ENCODE results near the gene P4HB. TPM values are rescaled to one million over a fixed set of nuclear protein-coding genes. Genes with fewer than 3 reads are reported as not detected.
A peak's percentile ranks its signal among the peaks of the same experiment; 100 is the strongest.

P4HB gene
- polyA plus RNA-seq, 3 donors from 2014 or later: 365 to 534 (median 475) TPM

- Mint-ChIP-seq H3K27ac (peak overlapping the region in 5 of 6 donors; percentile 18 to 63 (median 49)), H3K27me3 (ENCODE audit: low read depth in 3 of 3) (peaks cover 6 to 17% (median 6%) of the 10 kb centered on the region in 3 donors), H3K4me1 (peaks cover 22 to 24% of the 10 kb centered on the region in 2 donors), H3K4me3 (peak overlapping the region in 4 of 5 donors; percentile 15 to 66 (median 52)), H3K9me3 (no peaks in the 10 kb centered on the region), H3K36me3 (peaks cover 4 to 30% (median 14%) of the 10 kb centered on the region in 3 donors)
- no peak for DNase-seq
Observed at GRCh38 chr17:81888105-81888987, 28.0 kb upstream of the P4HB start.

- Mint-ChIP-seq H3K9me3 (no peaks in the 10 kb centered on the region), H3K4me3 (no peak overlapping the region), H3K4me1 (peaks cover 19 to 24% of the 10 kb centered on the region in 2 donors), H3K27ac (peak overlapping the region in 1 of 6 donors; percentile 64), H3K36me3 (peaks cover 4 to 34% (median 14%) of the 10 kb centered on the region in 3 donors), H3K27me3 (ENCODE audit: low read depth in 3 of 3) (peaks cover 2 to 12% (median 6%) of the 10 kb centered on the region in 3 donors)
- DNase-seq: no peak
Observed at GRCh38 chr17:81885869-81886548, 25.7 kb upstream of the P4HB start.

- H3K27ac Mint-ChIP-seq: peak overlapping the region in 3 of 6 donors; percentile 6 to 64 (median 43)
- no peaks in the 10 kb centered on the region for H3K9me3 Mint-ChIP-seq
- H3K4me3 Mint-ChIP-seq: no peak overlapping the region
- H3K36me3 Mint-ChIP-seq: peaks cover 4 to 34% (median 14%) of the 10 kb centered on the region in 3 donors
- H3K4me1 Mint-ChIP-seq: peaks cover 17 to 23% of the 10 kb centered on the region in 2 donors
- no peak for DNase-seq
- peaks cover 0 to 11% (median 6%) of the 10 kb centered on the region in 3 donors for H3K27me3 Mint-ChIP-seq (ENCODE audit: low read depth in 3 of 3)
Observed at GRCh38 chr17:81885454-81885853, 25.1 kb upstream of the P4HB start.

DNA sequence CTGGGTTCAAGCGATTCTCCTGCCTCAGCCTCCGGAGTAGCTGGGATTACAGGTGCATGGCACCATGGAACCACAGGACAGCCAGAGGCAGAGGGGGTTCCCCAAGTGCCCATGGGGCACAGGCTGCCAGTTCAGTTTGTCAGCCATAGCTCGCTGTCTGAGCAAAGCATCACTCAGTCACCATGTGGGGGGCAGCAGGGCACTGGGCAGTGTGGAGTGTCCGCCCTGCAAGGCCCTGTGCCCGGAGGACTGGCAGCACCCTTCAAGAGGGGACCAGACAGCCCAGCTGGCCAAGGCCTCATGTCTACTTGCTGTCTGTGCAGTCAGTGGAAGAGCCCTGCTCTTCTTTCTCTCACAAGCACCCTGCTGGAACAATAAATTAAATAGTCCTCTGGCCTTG is 24.6 kb upstream of the P4HB start:
- H3K4me3 Mint-ChIP-seq: no peak overlapping the region
- peaks cover 0 to 6% (median 6%) of the 10 kb centered on the region in 3 donors for H3K27me3 Mint-ChIP-seq (ENCODE audit: low read depth in 3 of 3)
- peaks cover 12 to 18% of the 10 kb centered on the region in 2 donors for H3K4me1 Mint-ChIP-seq
- DNase-seq: no peak
- no peak overlapping the region for H3K27ac Mint-ChIP-seq
- H3K36me3 Mint-ChIP-seq: peaks cover 4 to 34% (median 14%) of the 10 kb centered on the region in 3 donors
- H3K9me3 Mint-ChIP-seq: no peaks in the 10 kb centered on the region

- Mint-ChIP-seq H3K36me3 (peaks cover 4 to 34% (median 14%) of the 10 kb centered on the region in 3 donors), H3K4me1 (peaks cover 11 to 16% of the 10 kb centered on the region in 2 donors), H3K27ac (peak overlapping the region in 1 of 6 donors; percentile 31), H3K27me3 (ENCODE audit: low read depth in 3 of 3) (peaks cover 0 to 6% (median 5%) of the 10 kb centered on the region in 3 donors), H3K9me3 (no peaks in the 10 kb centered on the region), H3K4me3 (no peak overlapping the region)
- no peak for DNase-seq
Observed at GRCh38 chr17:81884520-81884919, 24.2 kb upstream of the P4HB start.

DNA sequence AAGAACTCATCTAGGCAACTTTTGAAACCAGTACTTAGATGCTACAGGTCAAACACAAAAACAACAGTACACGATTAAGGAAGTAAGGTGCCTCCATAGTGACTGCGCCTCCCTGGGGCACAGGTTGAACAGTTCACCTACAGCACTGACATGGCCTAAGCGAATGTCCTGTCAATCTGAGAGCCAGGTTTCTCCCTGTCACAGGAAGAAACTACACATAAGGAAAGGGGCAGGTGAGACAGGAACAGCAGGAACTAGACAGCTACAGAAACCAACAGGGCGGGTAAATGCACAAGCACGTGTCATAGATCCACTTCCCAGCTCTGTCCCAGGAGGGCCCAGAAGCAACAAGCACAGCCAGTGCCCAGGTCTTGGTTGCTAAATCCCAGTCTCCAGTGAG is 18.8 kb upstream of the P4HB start:
- no peak overlapping the region for H3K4me3 Mint-ChIP-seq
- H3K36me3 Mint-ChIP-seq: peaks cover 4 to 11% (median 10%) of the 10 kb centered on the region in 3 donors
- peak overlapping the region in 1 of 6 donors; percentile 60 for H3K27ac Mint-ChIP-seq
- no peaks in the 10 kb centered on the region for H3K4me1 Mint-ChIP-seq
- H3K27me3 Mint-ChIP-seq (ENCODE audit: low read depth in 3 of 3): peaks cover 0 to 1% (median 0%) of the 10 kb centered on the region in 3 donors
- DNase-seq: no peak
- H3K9me3 Mint-ChIP-seq: no peaks in the 10 kb centered on the region

DNA sequence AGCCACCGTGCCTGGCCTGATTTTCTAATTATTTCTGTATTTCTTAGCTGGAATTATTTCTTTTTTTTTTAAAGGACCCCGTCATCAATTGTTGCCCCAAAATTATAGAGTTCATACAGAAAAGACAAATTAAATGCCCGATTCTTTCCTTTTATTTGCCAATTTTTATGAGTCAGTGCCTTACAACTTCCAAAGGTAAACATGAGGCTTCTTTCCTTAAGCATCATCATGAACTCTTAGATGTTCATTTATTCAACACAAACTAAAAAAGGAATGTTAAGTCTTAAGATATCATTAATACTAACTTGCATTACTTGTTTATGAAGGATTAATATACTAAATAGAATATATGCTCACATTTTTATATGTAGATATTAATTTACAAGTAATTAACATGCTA is 18.0 kb upstream of the P4HB start:
- H3K4me3 Mint-ChIP-seq: no peak overlapping the region
- H3K27ac Mint-ChIP-seq: peak overlapping the region in 1 of 6 donors; percentile 49
- DNase-seq: no peak
- H3K36me3 Mint-ChIP-seq: peaks cover 4 to 11% (median 10%) of the 10 kb centered on the region in 3 donors
- no peaks in the 10 kb centered on the region for H3K9me3 Mint-ChIP-seq
- H3K4me1 Mint-ChIP-seq: no peaks in the 10 kb centered on the region
- peaks cover 0 to 2% (median 1%) of the 10 kb centered on the region in 3 donors for H3K27me3 Mint-ChIP-seq (ENCODE audit: low read depth in 3 of 3)

- Mint-ChIP-seq H3K9me3 (no peaks in the 10 kb centered on the region), H3K4me3 (no peak overlapping the region)
Observed at GRCh38 chr17:81877569-81877968, 17.2 kb upstream of the P4HB start.

GRCh38 chr17:81871387-81872230 is 11.3 kb upstream of the P4HB start:
- Mint-ChIP-seq H3K27ac (peak overlapping the region; percentile 85 to 95 (median 91)), H3K4me1 (peaks cover 18 to 31% of the 10 kb centered on the region in 2 donors), H3K9me3 (no peaks in the 10 kb centered on the region), H3K27me3 (ENCODE audit: low read depth in 3 of 3) (peaks cover 19 to 33% (median 23%) of the 10 kb centered on the region in 3 donors), H3K4me3 (peak overlapping the region; percentile 73 to 89 (median 83)), H3K36me3 (peaks cover 0 to 4% (median 0%) of the 10 kb centered on the region in 3 donors)
- DNase-seq: peak; percentile 96 to 98 (median 98)

More at GRCh38 chr17:81877569-81877968, 17.2 kb upstream of the P4HB start:
- no peak overlapping the region for H3K27ac Mint-ChIP-seq
- H3K4me1 Mint-ChIP-seq: peaks cover 0 to 3% of the 10 kb centered on the region in 2 donors
- peaks cover 4 to 11% (median 8%) of the 10 kb centered on the region in 3 donors for H3K36me3 Mint-ChIP-seq
- no peak for DNase-seq
- peaks cover 0 to 2% (median 0%) of the 10 kb centered on the region in 3 donors for H3K27me3 Mint-ChIP-seq (ENCODE audit: low read depth in 3 of 3)

- peaks cover 0 to 4% (median 0%) of the 10 kb centered on the region in 3 donors for H3K36me3 Mint-ChIP-seq
- no peak for DNase-seq
- peaks cover 21 to 33% of the 10 kb centered on the region in 2 donors for H3K4me1 Mint-ChIP-seq
- peak within 1 kb of the TSS; percentile 83 to 89 (median 85) for H3K4me3 Mint-ChIP-seq
- H3K9me3 Mint-ChIP-seq: no peaks in the 10 kb centered on the region
- peaks cover 23 to 33% (median 25%) of the 10 kb centered on the region in 3 donors for H3K27me3 Mint-ChIP-seq (ENCODE audit: low read depth in 3 of 3)
- peak within 1 kb of the TSS; percentile 88 to 95 (median 91) for H3K27ac Mint-ChIP-seq
Observed at GRCh38 chr17:81870981-81871386, 10.6 kb upstream of the P4HB start, which contains the start of gene ARHGDIA. Gene ARHGDIA (minus strand): TSS chr17:81871337. CDS start chr17:81869930, 1,407 bp downstream.

- H3K27ac Mint-ChIP-seq: peak overlapping the region; percentile 88 to 95 (median 90)
- H3K9me3 Mint-ChIP-seq: no peaks in the 10 kb centered on the region
- peaks cover 0 to 4% (median 0%) of the 10 kb centered on the region in 3 donors for H3K36me3 Mint-ChIP-seq
- peak overlapping the region; percentile 82 to 87 (median 85) for H3K4me3 Mint-ChIP-seq
- peak; percentile 57 to 69 (median 68) for DNase-seq
- H3K4me1 Mint-ChIP-seq: peaks cover 21 to 34% of the 10 kb centered on the region in 2 donors
- peaks cover 23 to 37% (median 31%) of the 10 kb centered on the region in 3 donors for H3K27me3 Mint-ChIP-seq (ENCODE audit: low read depth in 3 of 3)
Observed at GRCh38 chr17:81870131-81870980, 10.0 kb upstream of the P4HB start.

Data from immature natural killer cell (primary cell).